Measurements from ENCODE around the gene LRMDA.
"Not testable (repeated sequence)": the region's sequence is repeated elsewhere in the genome, so short reads cannot be mapped to it uniquely, and the experiment has no call there.

Gene LRMDA

DNA sequence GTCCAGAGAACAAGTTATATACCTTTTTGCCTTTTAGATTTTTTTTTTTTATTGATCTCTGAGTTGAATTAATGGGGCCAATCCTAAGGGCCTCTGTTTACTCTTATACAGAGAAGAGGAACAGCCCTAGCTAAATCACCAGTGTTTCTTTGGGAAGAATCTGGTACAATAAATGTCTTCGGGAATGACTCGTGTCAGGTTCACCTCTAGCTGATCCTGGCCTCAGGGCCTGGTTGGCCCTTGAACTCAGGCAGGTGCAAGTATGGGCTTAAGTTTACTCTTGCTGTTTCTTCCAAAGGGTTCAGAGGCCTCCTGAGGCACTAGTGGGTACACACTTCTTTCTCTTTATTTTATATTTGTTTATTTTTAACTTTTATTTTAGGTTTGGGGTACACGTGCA lies 71.0 kb downstream of the LRMDA start:
- DNase-seq (ENCODE audit: low read depth in 2 of 2, low spot score in 1 of 2): no peak

DNA sequence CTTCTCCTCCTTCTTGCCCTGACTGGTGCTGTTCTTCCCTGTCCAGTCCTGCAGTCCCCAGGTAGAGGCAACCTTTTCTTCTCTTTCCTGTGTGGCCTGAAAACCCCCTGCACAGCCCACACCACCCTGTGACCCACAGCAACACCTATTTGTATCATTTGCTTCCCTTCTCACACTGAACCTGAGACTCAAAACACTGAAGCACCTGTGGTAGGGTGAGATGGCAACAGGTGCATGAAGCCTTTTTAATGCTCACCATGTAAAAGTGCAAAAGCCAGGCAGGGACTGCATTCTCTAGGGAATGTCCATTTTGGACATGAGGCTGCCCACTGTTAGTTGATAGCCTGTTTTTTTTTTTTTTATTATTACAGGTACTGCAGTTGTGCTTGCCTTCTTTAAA lies 71.4 kb downstream of the LRMDA start:
- DNase-seq (ENCODE audit: low read depth in 2 of 2, low spot score in 1 of 2): no peak

DNA sequence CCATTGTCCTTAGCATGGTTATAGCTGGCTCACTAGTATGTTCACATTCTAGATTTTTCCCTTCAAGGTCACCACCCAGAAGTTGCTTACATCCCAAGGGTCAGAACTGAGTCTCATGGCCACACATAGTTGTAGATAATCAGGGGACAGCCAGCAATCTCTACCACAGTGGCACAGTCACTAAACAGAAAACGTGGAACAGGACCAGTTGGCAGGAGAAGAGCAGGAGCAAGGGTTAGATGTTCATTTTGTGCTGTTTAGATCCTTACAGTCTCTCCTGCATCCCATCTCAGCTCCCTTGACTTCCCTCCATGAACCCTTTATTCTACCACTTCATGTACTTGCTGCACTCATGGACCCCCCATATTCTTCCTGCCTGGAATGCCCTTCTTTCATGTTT lies 73.9 kb downstream of the LRMDA start:
- no peak for DNase-seq (ENCODE audit: low read depth in 2 of 2, low spot score in 1 of 2)

DNA sequence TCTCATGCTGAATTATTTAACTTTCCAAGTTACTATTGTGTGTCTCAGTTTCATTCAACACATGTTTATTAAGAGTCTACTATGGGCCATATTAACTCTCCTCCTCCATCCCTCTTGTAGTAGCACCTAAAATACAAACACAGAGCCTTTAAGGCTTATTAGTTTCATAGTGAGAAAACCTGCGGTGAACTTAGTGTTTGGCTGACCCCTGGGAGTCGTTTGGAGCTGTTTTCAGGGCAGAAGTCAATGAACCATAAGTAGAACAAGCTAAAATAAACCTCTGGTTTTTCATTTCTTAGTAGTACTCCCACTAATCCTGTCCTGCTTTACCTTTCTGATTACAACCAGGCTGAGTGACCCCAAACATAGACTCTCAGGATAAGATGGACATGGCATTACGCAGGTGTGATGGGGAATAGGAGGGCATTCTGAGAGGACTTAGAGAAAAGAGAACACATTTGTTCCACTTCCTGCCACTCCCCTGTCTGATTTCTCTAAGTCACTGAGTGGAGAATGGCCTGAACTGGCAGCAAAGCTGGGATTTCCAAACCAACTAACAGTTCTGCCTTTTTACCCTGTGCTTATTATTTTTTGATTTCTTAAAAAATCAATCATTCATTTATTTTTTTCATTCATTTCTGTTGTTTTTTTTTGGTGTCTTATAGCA lies 74.5 kb downstream of the LRMDA start:
- DNase-seq (ENCODE audit: low read depth in 2 of 2, low spot score in 1 of 2): no peak

DNA sequence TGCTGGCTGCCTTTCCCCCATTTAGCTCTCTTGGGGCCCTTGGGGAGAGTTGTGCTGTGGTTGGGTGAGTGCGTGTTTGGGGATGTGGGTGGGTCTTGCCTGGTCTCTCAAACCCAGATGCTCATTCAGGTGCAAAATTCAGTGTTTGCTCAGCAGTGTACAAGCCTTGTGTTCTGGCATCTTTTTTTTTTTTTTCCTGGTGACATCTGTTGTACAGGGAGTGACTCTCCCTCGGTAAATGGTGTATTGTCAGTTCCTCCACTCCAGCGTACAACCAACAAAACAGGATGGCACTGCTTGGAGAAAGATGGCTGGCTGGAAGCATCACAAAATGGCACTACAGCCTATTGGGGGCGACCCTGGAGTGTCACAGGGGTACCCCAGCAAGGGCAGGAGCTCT lies 75.5 kb downstream of the LRMDA start:
- no peak for DNase-seq (ENCODE audit: low read depth in 2 of 2, low spot score in 1 of 2)

DNA sequence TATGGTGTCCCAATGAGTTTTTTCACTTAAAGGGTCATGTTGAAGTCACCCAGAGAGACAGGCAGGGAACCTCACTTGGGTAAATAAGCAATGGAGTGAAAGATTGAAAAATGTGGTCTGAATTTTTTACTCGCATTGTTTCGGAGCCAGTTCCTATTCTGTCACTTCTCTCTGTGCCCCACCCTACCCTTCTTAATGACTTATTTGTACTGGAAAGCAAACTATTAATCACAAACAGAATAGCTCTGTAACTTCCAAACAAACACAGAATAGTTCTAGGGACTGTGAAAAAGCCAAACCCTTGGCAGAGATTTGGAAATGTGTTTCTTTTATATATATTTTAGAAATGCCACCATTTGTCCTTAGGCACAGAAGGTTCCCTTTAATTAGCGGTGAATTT lies 76.0 kb downstream of the LRMDA start:
- DNase-seq (ENCODE audit: low read depth in 2 of 2, low spot score in 1 of 2): no peak

DNA sequence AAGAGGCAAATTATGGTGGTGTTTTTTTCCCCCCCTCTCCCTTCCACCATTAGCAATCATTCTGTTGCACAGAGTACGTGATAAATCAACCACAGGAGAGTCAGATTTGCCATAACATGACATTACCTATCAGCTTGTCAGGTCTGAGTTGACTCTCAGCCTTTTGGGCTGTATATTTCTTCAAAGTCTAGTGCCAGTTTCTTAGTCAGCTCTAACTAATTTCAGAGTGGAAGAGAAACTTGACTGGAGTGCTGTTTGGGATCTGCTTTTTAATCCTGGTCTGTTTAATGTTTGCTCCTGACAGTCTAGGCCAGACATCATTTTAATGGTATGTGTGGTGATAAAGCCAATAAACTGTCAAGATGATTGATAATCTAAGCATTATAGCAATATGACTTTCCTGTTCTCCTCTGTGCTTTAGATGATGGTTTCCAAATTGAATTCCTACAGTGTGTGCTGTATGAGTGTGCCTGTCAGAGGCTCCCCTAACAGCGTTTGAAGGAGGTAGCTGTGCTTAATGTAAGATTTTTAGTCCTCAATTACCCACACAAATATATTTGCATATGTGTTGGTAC lies 76.9 kb downstream of the LRMDA start:
- no peak for DNase-seq (ENCODE audit: low read depth in 2 of 2, low spot score in 1 of 2)

DNA sequence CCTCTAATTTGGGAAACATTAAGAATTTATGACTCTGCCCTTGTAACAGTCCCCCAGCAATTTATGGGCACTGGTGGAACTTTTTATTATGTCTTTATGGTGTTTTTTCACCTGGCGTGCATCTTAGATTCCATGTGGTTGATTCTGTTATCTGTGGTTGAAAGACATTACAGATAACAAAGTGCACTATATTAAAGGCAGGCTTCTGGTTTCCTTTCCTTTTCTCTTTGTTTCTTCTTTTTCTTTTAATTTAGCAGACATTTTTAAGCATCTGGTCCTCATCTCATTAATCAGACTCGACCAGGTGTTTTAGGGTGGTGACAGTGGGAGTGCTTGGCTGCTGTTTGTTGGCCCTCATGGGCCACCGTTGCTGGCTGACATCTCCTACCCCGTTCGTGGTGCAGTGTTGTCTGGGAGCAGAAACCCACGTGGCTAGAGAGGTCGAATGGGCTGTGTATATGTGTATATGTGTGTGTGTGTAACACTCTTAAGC lies 77.4 kb downstream of the LRMDA start:
- no peak for DNase-seq (ENCODE audit: low read depth in 2 of 2, low spot score in 1 of 2)

DNA sequence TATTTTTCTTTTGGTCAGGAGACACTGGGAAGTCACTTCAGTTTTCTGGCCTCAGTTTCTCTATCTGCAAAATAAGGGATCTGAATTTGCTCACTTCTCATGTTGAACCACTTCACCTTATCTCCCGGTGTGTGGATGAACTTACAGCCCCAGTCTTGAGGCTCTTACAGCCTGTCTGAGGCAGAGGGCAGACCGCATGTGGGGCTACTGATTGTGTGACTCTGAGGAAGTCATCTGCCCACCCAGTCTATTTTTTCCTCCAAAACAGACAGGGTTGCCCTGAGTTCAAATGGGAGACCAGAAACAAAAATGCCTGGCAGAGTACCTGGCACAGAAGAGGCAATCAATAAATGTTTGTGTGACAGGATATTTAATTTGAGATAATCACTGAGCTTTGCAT lies 78.3 kb downstream of the LRMDA start:
- no peak for DNase-seq (ENCODE audit: low read depth in 2 of 2, low spot score in 1 of 2)

DNA sequence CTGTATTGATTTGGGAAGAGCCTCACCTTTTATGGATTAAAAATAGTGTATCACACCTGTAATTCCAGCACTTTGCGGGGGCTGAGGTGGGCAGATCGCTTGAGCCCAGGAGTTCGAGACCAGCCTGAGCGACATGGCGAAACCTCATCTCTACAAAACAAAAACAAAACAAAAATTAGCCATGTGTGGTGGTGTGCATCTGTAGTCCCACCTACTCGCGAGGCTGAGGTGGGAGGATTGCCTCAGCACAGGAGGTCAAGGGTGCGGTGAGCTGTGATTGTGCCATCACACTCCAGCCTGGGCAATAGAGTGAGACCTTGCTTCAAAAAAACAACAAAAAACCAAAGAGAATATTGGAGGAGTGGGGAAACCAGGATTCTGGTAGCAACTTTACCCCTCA lies 79.6 kb downstream of the LRMDA start:
- no peak for DNase-seq (ENCODE audit: low read depth in 2 of 2, low spot score in 1 of 2)

DNA sequence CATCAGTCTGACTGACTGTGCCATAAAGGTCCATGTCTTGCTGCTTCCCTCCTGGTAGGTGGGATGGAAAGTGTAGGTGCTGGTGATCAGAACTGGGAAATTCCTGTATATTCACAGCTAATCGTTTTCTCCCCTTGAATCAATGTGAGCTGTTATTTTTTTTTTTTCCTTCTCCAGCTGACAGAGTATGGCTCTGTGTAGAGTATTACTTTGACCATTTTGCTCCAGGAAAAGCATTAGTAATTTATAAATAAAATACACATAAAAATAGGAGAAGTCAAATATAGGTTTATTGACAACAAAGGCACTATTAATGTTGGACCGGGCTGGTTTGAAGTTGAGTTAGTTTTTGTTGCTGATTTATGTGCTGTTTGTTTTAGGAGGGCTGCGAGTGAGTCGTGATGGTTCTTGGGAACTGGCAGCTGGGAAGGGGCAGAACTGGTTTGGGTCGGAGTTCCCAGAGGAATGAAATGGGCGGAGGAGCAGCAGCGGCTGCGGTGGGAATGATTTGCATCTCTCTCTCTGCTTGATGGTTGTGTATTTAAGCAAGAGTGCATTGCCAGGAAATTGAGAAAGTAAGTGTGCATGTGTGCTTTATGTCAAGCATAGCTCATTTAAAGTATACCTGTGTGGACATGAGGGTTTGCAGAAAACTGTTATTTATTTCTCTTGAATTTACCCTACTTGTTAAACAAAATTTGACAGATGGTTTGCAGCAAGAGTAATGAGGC lies 80.9 kb downstream of the LRMDA start:
- no peak for DNase-seq (ENCODE audit: low read depth in 2 of 2, low spot score in 1 of 2)

DNA sequence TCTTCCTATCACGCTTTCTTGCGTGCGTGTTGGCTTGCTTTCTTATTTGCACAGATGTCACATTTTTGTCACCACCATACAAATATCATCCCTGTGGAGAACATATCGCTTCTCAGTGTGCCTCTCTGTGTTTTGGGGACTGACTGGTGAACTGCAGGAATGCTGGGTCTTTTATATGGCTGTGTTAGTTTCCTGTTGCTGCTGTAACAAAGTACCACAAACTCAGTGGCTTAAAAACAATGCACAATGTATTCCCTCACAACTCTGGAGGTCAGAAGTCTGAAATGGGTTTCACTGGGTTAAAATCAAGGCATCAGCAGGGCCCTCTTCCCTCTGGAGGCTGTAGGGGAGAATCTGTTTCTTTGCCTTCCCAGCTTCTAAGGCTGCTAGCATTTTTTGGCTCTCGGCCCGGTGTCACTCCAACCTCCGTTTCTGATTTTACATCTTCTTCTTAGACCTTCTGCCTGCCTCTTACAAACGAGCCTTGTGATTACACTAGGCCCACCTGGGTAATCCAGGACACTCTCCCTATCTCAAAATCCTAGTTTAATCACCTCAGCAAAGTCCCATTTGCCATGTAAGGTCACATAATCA lies 82.0 kb downstream of the LRMDA start:
- DNase-seq (ENCODE audit: low read depth in 2 of 2, low spot score in 1 of 2): no peak

DNA sequence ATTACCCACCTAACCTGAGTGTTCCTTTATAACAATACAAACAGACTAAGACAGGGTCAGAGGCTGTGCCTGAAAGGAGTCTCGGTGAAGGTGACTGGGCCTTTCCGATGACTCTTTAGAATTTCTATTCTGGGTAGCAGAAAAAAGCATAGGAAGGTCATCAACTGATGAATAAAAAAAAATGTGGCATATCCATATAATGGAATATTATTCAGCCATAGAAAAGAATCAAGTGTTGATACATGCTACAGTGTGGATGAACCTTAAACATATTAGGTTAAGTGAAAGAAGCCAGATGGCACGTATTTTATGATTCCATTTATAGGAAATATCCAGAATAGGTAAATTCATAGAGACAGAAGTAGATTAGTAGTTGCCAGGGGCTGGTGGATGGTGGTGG lies 83.4 kb downstream of the LRMDA start:
- no peak for DNase-seq (ENCODE audit: low read depth in 2 of 2, low spot score in 1 of 2)

DNA sequence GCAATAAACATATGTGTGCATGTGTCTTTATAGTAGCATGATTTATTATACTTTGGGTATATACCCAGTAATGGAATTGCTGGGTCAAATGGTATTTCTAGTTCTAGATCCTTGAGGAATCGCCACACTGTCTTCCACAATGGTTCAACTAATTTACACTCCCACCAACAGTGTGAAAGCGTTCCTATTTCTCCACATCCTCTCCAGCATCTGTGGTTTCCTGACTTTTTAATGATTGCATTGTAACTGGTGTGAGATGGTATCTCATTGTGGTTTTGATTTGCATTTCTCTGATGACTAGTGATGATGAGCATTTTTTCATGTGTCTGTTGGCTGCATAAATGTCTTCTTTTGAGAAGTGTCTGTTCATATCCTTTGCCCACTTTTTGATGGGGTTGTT lies 84.7 kb downstream of the LRMDA start:
- DNase-seq (ENCODE audit: low read depth in 2 of 2, low spot score in 1 of 2): not testable (repeated sequence)

DNA sequence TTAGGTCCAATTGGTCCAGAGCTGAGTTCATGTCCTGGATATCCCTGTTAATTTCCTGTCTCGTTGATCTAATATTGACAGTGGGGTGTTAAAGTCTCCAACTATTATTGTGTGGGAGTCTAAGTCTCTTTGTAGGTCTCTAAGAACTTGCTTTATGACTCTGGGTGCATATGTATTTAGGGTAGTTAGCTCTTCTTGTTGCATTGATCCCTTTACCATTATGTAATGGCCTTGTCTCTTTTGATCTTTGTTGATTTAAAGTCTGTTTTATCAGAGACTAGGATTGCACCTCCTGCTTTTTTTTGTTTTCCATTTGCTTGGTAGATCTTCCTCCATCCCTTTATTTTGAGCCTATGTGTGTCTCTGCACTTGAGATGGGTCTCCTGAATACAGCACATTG lies 87.8 kb downstream of the LRMDA start:
- not testable (repeated sequence) for DNase-seq (ENCODE audit: low read depth in 2 of 2, low spot score in 1 of 2)

DNA sequence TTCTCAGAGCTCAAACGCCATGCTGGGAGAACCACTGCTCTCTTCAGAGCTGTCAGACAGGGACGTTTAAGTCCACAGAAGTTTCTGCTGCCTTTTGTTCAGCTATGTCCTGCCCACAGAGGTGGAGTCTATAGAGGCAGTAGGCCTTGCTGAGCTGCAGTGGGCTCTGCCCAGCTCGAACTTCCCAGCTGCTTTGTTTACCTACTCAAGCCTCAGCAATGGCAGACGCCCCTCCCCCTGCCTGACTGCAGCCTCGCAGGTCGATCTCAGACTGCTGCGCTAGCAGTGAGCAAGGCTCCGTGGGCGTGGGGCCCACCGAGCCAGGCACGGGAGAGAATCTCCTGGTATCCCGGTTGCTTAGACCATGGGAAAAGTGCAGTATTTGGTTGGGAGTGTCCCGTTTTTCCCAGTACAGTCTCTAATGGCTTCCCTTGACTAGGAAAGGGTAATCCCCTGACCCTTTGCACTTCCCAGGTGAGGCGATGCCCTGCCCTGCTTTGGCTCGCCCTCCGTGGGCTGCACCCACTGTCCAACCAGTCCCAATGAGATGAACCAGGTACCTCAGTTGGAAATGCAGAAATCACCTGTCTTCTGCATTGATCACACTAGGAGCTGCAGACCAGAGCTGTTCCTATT lies 89.9 kb downstream of the LRMDA start:
- not testable (repeated sequence) for DNase-seq (ENCODE audit: low read depth in 2 of 2, low spot score in 1 of 2)

DNA sequence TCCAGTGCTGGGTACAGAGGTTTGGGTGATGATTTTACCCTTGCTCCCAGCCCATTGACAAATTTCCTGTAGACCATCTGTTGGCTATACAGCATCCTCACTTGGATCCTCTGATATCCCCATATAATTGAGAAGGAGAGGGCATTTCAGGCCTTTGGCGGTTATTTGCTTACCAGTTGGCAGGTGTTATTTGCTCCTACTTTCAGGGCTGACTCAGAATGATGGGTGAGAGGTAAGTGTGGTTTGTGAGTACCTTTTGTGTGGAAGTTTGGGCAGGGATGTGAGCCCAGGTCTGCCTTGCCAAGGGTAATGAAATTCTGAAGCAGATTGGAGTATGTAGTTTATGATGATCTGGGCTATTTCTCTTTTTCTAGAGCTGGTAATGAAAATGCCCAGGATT lies 93.6 kb downstream of the LRMDA start:
- no peak for DNase-seq (ENCODE audit: low read depth in 2 of 2, low spot score in 1 of 2)

DNA sequence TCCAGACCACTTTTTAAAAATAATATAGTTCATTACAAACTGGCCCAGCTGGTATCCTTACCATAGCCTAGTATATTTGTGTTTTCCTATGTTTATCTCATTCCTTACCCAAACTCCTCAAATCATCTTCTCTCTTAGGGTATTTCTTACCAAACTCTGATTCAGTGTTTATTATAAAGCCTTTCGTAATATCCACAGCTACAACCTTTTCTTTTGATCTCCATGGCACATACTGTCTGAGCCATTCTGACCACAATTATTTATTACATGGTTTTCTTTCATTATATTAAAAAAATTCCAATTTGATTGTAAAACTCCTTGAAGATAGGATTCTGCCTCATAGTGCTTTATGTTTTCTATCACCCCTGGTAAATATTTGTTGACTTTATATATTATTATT lies 94.2 kb downstream of the LRMDA start:
- no peak for DNase-seq (ENCODE audit: low read depth in 2 of 2, low spot score in 1 of 2)

DNA sequence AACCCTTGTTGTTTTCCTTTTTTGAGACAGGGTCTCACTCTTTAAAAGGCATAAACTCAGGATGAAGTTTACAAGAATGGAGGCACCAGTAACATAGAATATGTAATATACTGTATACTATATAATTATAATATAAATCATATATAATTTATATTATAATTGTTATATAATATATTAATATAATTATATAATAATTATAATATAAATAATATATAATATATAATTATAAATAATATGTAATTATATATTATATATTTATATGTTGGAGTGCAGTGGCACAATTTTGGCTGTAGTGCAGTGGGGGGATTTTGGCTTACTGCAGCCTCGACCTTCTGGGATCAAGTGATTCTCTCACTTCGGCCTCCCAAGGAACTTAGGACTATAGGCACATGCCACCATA lies 96.1 kb downstream of the LRMDA start:
- DNase-seq (ENCODE audit: low read depth in 2 of 2, low spot score in 1 of 2): no peak

DNA sequence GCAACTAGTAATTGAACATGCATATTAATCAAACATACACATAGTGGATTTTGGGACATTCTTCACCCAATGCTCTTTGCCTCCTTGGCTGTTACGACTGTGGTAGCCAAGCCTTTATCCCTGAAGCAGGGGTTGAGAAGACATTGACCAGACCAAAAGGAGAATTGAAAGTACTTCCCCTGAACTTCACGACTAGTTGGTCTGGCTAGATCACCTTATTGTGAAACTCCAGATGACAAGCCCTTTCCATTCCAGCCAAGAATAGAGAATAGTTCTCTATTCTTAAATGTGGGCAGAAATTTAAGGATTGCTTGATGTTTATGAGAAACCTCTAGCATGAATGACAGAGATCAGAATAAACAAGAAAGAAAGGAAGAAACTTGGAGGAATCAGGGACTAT lies 97.0 kb downstream of the LRMDA start:
- no peak for DNase-seq (ENCODE audit: low read depth in 2 of 2, low spot score in 1 of 2)

DNA sequence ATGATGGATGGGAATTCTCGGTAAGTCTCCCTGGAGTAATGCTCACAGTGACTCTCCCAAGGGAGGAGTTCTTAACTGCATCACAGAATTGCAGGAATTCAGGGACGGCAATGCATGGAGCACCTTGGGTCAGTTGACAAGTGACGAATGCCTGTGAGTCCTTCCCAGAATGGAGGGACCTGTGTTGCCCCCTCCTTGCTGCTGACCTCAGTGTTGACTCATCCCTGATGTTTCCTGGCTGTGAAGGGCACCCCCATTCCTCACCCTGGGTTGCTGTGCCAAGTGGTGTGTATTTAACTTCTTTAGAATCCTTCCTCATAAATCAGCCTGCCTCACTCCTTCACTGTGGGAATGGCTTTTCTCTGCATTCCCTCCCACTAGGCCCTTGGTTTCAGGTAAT lies 98.9 kb downstream of the LRMDA start:
- no peak for DNase-seq (ENCODE audit: low read depth in 2 of 2, low spot score in 1 of 2)

DNA sequence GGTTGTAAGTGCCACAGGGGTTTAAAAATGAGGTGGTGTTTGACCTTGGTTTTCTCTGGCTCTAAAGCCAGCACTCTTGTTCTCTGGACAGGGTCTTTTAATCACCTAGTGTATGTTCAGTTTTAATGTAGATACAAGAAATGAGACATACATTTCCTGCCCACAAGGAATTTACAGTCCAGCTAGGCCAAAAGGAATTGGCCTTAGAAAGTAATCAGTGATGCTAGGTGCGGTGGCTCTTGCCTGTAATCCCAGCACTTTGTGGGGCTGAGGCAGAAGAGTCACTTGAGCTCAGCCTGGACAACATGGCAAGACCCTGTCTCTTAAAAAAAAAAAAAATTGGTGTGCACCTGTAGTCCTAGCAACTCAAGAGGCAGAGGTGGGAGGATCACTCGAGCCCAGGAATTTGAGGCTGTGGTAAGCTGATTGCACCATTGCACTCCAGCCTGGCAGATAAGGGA lies 100.2 kb downstream of the LRMDA start:
- DNase-seq (ENCODE audit: low read depth in 2 of 2, low spot score in 1 of 2): no peak

Data from stimulated activated CD8-positive, alpha-beta memory T cell treated with anti-CD3 and anti-CD28 coated beads, Interleukin-4, amount 100 ng/mL, for 4 hours (primary cell).